GM12892 (cell line): ENCODE data around the gene KHDC3L.

Experiments
- POLR2A ChIP-seq: IDR thresholded peaks from 2 replicates; pipeline ENCODE4 v1.6.1; 2011; ENCODE audit warnings: low read depth, low read length, control low read depth
- POLR2AphosphoS5 ChIP-seq: IDR thresholded peaks from 2 replicates; pipeline ENCODE4 v1.6.1; 2011; ENCODE audit warnings: low read depth, low read length, control low read depth

GRCh38 chr6:73413102-73413501, 50.6 kb downstream of the KHDC3L start:
- TF ChIP-seq POLR2A, result no peak
- no peak for TF ChIP-seq POLR2AphosphoS5
